ENCODE data around the gene ELANE. TPM values are rescaled to one million over a fixed set of nuclear protein-coding genes. Genes with fewer than 3 reads are reported as not detected.

The ELANE gene
- total and polyA plus RNA-seq, 2 donors from 2014 or later: 0.85 TPM; not detected in 1

- intact Hi-C loops (cut with DNase I): no loop called here
- Histone ChIP-seq H3K27ac (ENCODE audit: low read depth in 2 of 2, low read length in 2 of 2) (no peak overlapping the region), H3K9ac (ENCODE audit: low read length in 3 of 3) (no peak overlapping the region), H3K9me3 (ENCODE audit: control insufficient read depth in 2 of 3, insufficient read depth in 1 of 3, low read length in 3 of 3) (no peaks in the 10 kb centered on the region), H3K36me3 (ENCODE audit: control insufficient read depth in 2 of 3, insufficient read depth in 3 of 3, low read length in 3 of 3) (no peaks in the 10 kb centered on the region), H3K4me3 (ENCODE audit: low read length in 3 of 3) (no peak overlapping the region), H3K27me3 (ENCODE audit: control insufficient read depth, insufficient read depth, low read length) (no peaks in the 10 kb centered on the region), H3K4me1 (ENCODE audit: control insufficient read depth in 2 of 3, insufficient read depth in 2 of 3, low read depth in 1 of 3, low read length in 3 of 3) (no peaks in the 10 kb centered on the region)
- no peak for FAIRE-seq
- DNase-seq: no peak
- no peak for TF ChIP-seq CTCF (IDR thresholded peaks at IDR 0.05; ENCODE audit: borderline replicate concordance, extremely low read depth, insufficient read depth)
Measured at GRCh38 chr19:904545-904944, 52.4 kb downstream of the ELANE start.

Small RNA genes lying within 50 kb of the gene (microRNA-seq; reads per million reads assigned to microRNA genes)
- gene MIR3187 (2.4 reads per million), gene MIR4745 (not detected)

Other genes with a start within 250 kb of the ELANE start
- 49.8 TPM for gene POLRMT, start 218.8 kb upstream of the ELANE start, total RNA-seq
- 117 TPM for gene POLRMT, start 218.8 kb upstream of the ELANE start, polyA plus RNA-seq (ENCODE audit: insufficient read depth, low read depth, low replicate concordance)
- gene FGF22, start 212.4 kb upstream of the ELANE start, total RNA-seq: 0.19 TPM
- gene FGF22, start 212.4 kb upstream of the ELANE start, polyA plus RNA-seq (ENCODE audit: insufficient read depth, low read depth, low replicate concordance): 0.71 TPM
- 38.0 TPM for gene RNF126, start 189.1 kb upstream of the ELANE start, total RNA-seq
- 33.3 TPM for gene RNF126, start 189.1 kb upstream of the ELANE start, polyA plus RNA-seq (ENCODE audit: insufficient read depth, low read depth, low replicate concordance)
- 63.0 TPM for gene FSTL3, start 175.9 kb upstream of the ELANE start, total RNA-seq
- gene FSTL3, start 175.9 kb upstream of the ELANE start, polyA plus RNA-seq (ENCODE audit: insufficient read depth, low read depth, low replicate concordance): 23.9 TPM
- gene PRSS57, start 156.9 kb upstream of the ELANE start, total RNA-seq: not detected
- not detected for gene PRSS57, start 156.9 kb upstream of the ELANE start, polyA plus RNA-seq (ENCODE audit: insufficient read depth, low read depth, low replicate concordance)
- 49.4 TPM for gene PALM, start 143.4 kb upstream of the ELANE start, total RNA-seq
- 92.3 TPM for gene PALM, start 143.4 kb upstream of the ELANE start, polyA plus RNA-seq (ENCODE audit: insufficient read depth, low read depth, low replicate concordance)
- gene MISP, start 101.2 kb upstream of the ELANE start, total RNA-seq: 17.8 TPM
- 19.6 TPM for gene MISP, start 101.2 kb upstream of the ELANE start, polyA plus RNA-seq (ENCODE audit: insufficient read depth, low read depth, low replicate concordance)
- gene PTBP1, start 54.9 kb upstream of the ELANE start, total RNA-seq: 339 TPM
- gene PTBP1, start 54.9 kb upstream of the ELANE start, polyA plus RNA-seq (ENCODE audit: insufficient read depth, low read depth, low replicate concordance): 102 TPM
- gene PLPPR3, start 30.3 kb upstream of the ELANE start, total RNA-seq: not detected
- not detected for gene PLPPR3, start 30.3 kb upstream of the ELANE start, polyA plus RNA-seq (ENCODE audit: insufficient read depth, low read depth, low replicate concordance)
- 0.50 TPM for gene AZU1, start 24.5 kb upstream of the ELANE start, total RNA-seq
- gene AZU1, start 24.5 kb upstream of the ELANE start, polyA plus RNA-seq (ENCODE audit: insufficient read depth, low read depth, low replicate concordance): not detected
- not detected for gene PRTN3, start 11.3 kb upstream of the ELANE start, total RNA-seq
- not detected for gene PRTN3, start 11.3 kb upstream of the ELANE start, polyA plus RNA-seq (ENCODE audit: insufficient read depth, low read depth, low replicate concordance)
- gene CFD, start 7.4 kb downstream of the ELANE start, total RNA-seq: 35.1 TPM
- gene CFD, start 7.4 kb downstream of the ELANE start, polyA plus RNA-seq (ENCODE audit: insufficient read depth, low read depth, low replicate concordance): 4.6 TPM
- 56.5 TPM for gene MED16, start 40.9 kb downstream of the ELANE start, total RNA-seq
- gene MED16, start 40.9 kb downstream of the ELANE start, polyA plus RNA-seq (ENCODE audit: insufficient read depth, low read depth, low replicate concordance): 72.1 TPM
- not detected for gene RNU6-9, start 41.2 kb downstream of the ELANE start, total RNA-seq
- gene RNU6-9, start 41.2 kb downstream of the ELANE start, polyA plus RNA-seq (ENCODE audit: insufficient read depth, low read depth, low replicate concordance): not detected
- gene R3HDM4, start 60.9 kb downstream of the ELANE start, total RNA-seq: 71.4 TPM
- 47.4 TPM for gene R3HDM4, start 60.9 kb downstream of the ELANE start, polyA plus RNA-seq (ENCODE audit: insufficient read depth, low read depth, low replicate concordance)
- 0.69 TPM for gene KISS1R, start 65.0 kb downstream of the ELANE start, total RNA-seq
- gene KISS1R, start 65.0 kb downstream of the ELANE start, polyA plus RNA-seq (ENCODE audit: insufficient read depth, low read depth, low replicate concordance): not detected
- gene ARID3A, start 73.7 kb downstream of the ELANE start, total RNA-seq: 16.9 TPM
- 5.6 TPM for gene ARID3A, start 73.7 kb downstream of the ELANE start, polyA plus RNA-seq (ENCODE audit: insufficient read depth, low read depth, low replicate concordance)
- 40.3 TPM for gene WDR18, start 132.0 kb downstream of the ELANE start, total RNA-seq
- 77.2 TPM for gene WDR18, start 132.0 kb downstream of the ELANE start, polyA plus RNA-seq (ENCODE audit: insufficient read depth, low read depth, low replicate concordance)
- 0.44 TPM for gene GRIN3B, start 148.1 kb downstream of the ELANE start, total RNA-seq
- gene GRIN3B, start 148.1 kb downstream of the ELANE start, polyA plus RNA-seq (ENCODE audit: insufficient read depth, low read depth, low replicate concordance): 0.15 TPM
- 180 TPM for gene TMEM259, start 168.8 kb downstream of the ELANE start, total RNA-seq
- gene TMEM259, start 168.8 kb downstream of the ELANE start, polyA plus RNA-seq (ENCODE audit: insufficient read depth, low read depth, low replicate concordance): 129 TPM
- not detected for gene RNU6-2, start 169.2 kb downstream of the ELANE start, total RNA-seq
- not detected for gene RNU6-2, start 169.2 kb downstream of the ELANE start, polyA plus RNA-seq (ENCODE audit: insufficient read depth, low read depth, low replicate concordance)
- 131 TPM for gene CNN2, start 174.3 kb downstream of the ELANE start, total RNA-seq
- gene CNN2, start 174.3 kb downstream of the ELANE start, polyA plus RNA-seq (ENCODE audit: insufficient read depth, low read depth, low replicate concordance): 64.1 TPM
- gene ABCA7, start 187.8 kb downstream of the ELANE start, total RNA-seq: 20.4 TPM
- 11.7 TPM for gene ABCA7, start 187.8 kb downstream of the ELANE start, polyA plus RNA-seq (ENCODE audit: insufficient read depth, low read depth, low replicate concordance)
- 50.0 TPM for gene ARHGAP45, start 214.9 kb downstream of the ELANE start, total RNA-seq
- 11.8 TPM for gene ARHGAP45, start 214.9 kb downstream of the ELANE start, polyA plus RNA-seq (ENCODE audit: insufficient read depth, low read depth, low replicate concordance)
- 158 TPM for gene POLR2E, start 243.1 kb downstream of the ELANE start, total RNA-seq
- gene POLR2E, start 243.1 kb downstream of the ELANE start, polyA plus RNA-seq (ENCODE audit: insufficient read depth, low read depth, low replicate concordance): 189 TPM